DMS 273 (cell line): ENCODE results near the gene HMOX2.
A peak's percentile ranks its signal among the peaks of the same experiment; 100 is the strongest.

ENCODE experiments used
- DNase-seq: peaks from one replicate; lab custom pipeline; 2025; ENCODE audit not compliant: unreplicated experiment; lab: John Stamatoyannopoulos, UW

HMOX2 gene

GRCh38 chr16:4475880-4476788, at the start of gene HMOX2:
Gene HMOX2, plus strand, starts transcription at chr16:4476398. Its CDS starts 29,127 bp downstream, at chr16:4505525.
- peak; percentile 97 for DNase-seq

- no peak for DNase-seq
Measured at GRCh38 chr16:4426722-4427372, 49.4 kb upstream of the HMOX2 start.

- no peak for DNase-seq
Measured at GRCh38 chr16:4428500-4428899, 47.7 kb upstream of the HMOX2 start.

- no peak for DNase-seq
Measured at GRCh38 chr16:4431023-4431422, 45.2 kb upstream of the HMOX2 start.

GRCh38 chr16:4433228-4433627, 43.0 kb upstream of the HMOX2 start:
- no peak for DNase-seq

- no peak for DNase-seq
Measured at GRCh38 chr16:4433914-4434787, 42.0 kb upstream of the HMOX2 start.

- DNase-seq = no peak
Measured at GRCh38 chr16:4435337-4436067, 40.7 kb upstream of the HMOX2 start.

GRCh38 chr16:4437366-4437765, 38.8 kb upstream of the HMOX2 start:
- no peak for DNase-seq

- DNase-seq = no peak
Measured at GRCh38 chr16:4442371-4442770, 33.8 kb upstream of the HMOX2 start.

GRCh38 chr16:4443271-4443670, 32.9 kb upstream of the HMOX2 start:
- no peak for DNase-seq

- DNase-seq = no peak
Measured at GRCh38 chr16:4443986-4444385, 32.2 kb upstream of the HMOX2 start.

GRCh38 chr16:4450430-4450829, 25.8 kb upstream of the HMOX2 start:
- no peak for DNase-seq

- DNase-seq = peak; percentile 45
Measured at GRCh38 chr16:4450931-4451519, 25.2 kb upstream of the HMOX2 start.

GRCh38 chr16:4452674-4453073, 23.5 kb upstream of the HMOX2 start:
- no peak for DNase-seq

- no peak for DNase-seq
Measured at GRCh38 chr16:4454623-4455022, 21.6 kb upstream of the HMOX2 start.

GRCh38 chr16:4455081-4455480, 21.1 kb upstream of the HMOX2 start:
- DNase-seq = no peak

GRCh38 chr16:4455951-4456350, 20.2 kb upstream of the HMOX2 start:
- no peak for DNase-seq

- DNase-seq = peak; percentile 76
Measured at GRCh38 chr16:4460936-4461249, 15.3 kb upstream of the HMOX2 start.

- DNase-seq = peak; percentile 74
Measured at GRCh38 chr16:4461250-4462085, 14.7 kb upstream of the HMOX2 start.
